ENCODE data around the gene WWTR1.

DNA sequence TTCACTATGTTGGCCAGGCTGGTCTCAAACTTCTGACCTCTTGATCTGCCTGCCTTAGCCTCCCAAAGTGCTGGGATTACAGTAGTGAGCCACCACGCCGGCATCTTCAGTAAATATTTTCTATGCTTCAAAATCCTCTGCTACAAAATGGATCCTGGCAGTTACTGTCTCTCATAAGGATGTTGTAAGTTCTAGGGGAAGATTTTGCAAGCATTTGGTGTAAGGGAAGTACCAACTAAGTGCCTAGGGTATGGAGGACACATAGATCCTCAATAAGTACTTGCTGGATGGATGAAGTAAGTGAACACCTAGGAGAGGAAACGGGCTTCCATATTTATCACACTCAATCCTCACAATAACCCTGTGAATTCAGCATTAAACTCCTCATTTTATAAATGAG is 176.8 kb downstream of the WWTR1 start:
- TF ChIP-seq GATA3 (IDR thresholded peaks at IDR 0.05; ENCODE audit: low read depth, low read length) (no peak), GATA2 (IDR thresholded peaks at IDR 0.05; ENCODE audit: low read depth, low read length) (no peak)
